DMS53 treated with DMSO at 0.1 percent for 48 hours (cell line): ENCODE data around the gene FRMD4A.
A peak's percentile ranks its signal among the peaks of the same experiment; 100 is the strongest.
"Not testable (repeated sequence)": the region's sequence is repeated elsewhere in the genome, so short reads cannot be mapped to it uniquely, and the experiment has no call there.

ENCODE experiments used
- DNase-seq: peaks from one replicate; lab custom pipeline; 2025; ENCODE audit not compliant: unreplicated experiment; lab: John Stamatoyannopoulos, UW

Gene FRMD4A

DNA sequence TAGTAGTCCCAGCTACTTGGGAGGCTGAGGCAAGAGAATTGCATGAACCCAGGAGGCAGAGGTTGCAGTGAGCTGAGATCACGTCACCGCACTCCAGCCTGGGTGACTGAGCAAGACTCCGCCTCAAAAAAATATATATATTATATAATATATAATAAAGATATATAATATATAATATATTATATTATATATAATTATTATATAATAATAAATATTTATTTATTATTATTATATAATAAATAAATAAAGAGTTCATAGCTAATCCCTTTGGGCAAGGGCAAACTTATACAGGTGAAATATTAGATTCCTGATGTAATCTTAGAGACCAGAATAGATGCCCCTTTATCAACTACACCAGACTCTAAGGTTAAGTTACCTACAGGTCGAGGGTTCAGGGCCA, 558.7 kb downstream of the FRMD4A start:
- DNase-seq, result no peak

DNA sequence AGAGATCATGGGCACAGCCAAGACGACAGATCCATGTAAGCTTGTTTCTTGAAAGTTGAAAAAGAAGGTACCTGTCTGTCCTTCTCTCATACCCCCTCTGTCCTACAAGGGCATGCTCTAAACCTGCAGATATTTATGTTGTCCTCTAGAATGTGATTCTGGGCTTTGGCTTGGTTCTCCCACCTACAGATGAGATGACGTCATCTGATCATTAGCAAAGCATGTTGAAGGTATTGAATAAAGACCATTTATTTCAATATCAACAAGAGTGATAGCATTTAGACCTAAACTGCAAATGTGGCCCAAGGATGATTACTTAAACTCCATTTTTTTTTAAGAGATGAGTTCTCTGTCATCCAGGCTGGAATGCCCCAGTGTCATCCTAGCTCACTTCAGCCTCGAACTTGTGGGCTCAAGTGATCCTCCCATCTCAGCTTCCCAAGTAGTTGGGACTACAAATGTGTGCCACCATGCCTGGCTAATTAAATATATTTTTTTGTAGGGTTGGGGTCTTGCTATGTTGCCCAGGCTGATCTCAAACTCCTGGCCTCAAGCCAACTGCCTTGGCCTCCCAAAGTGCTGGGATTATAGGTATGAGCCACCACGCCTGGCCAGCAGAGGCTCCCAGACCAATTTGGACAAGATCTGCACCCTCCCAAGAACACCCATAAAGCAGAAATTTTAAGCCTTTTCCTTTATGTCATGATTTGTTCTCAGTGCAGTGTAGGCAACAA, 559.8 kb downstream of the FRMD4A start:
- no peak for DNase-seq

DNA sequence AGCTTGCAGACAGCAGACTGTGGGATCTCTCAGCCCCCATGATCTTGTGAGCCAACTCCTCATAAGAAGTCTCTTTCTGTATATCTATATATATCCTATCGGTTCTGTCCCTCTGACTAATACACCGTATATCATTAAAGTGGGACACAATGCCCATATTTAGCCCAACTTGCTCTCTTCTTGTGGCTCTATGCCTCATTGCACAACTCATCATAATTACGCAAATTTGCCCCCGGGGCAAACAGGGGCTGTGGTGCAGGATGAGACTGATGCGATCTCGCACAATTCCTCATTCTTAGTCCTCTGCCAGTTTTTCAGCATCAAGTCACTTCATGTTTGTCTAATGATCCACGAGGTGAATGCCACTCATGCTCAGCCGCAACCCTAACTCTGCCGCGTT, 560.8 kb downstream of the FRMD4A start:
- no peak for DNase-seq

DNA sequence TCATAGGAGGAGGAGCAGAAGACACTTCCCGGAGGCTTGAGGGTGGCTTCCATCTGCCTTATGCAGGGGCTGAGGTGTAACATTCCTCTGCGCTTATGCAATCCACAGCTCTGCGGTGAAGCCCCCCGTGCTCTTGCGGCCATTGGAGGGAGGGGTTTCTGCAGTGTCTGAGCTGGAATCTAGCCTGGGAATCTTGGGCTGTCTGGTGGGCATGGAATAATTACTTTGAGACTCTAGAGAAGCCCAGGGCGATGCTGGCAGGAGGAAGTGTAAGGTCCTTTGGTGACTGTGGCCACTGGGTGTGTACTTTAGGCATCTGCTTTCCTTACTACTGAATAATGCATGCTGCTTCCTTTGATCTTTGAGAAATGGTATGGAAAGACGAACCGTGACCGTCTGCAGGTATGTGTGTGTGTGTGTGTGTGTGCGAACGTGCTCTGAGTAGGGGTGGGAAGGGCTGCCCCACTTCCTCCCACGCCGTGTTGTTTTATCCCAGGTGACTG, 563.0 kb downstream of the FRMD4A start:
- DNase-seq, result no peak

DNA sequence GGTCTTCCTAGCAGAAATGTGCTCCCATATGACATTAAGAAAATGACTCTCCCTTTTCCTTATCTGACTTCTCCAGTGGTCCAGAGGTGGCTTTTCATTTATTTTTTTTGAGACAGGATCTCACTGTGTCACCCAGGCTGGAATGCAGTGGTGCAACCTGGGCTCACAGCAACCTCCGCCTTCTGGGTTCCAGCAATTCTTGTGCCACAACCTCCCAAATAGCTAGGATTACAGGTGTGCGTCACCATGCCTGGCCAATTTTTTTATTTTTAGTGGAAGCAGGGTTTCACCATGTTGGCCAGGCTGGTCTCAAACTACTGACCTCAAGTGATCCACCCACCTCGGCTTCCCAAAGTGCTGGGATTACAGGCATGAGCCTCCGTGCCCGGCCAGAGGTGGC, 563.6 kb downstream of the FRMD4A start:
- not testable (repeated sequence) for DNase-seq

DNA sequence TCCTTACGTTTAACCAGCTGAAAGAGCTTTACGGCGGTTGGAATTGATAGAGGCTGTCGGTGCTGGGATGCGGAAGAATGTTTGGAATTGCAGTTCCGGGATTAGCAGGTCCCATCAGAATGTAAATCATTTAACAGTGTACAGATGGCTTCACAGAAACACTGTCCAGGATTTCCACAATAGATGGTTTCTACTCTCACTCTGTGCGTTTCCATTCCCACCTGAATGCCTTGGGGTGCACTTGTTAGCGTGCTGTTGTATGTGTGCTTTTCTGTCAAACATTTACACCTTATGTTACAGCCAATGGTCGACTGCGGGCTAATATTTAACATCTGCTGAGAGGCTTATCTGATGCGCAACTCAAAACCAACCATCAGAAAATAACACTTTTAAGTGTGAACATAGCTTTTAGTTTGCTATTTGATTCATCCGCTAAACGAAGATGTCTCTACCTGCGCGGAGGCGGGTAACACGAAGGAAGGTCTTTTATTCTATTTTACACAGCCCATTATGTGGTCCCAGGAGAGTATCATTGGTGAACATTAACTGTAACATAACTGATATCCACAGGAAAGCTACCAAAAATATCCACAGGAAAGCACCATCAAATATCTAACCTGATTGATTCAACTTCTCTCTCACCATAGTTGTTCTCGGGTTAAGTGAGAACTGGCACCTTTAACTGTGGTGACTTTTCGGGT, 564.9 kb downstream of the FRMD4A start:
- DNase-seq, result peak; percentile 24

DNA sequence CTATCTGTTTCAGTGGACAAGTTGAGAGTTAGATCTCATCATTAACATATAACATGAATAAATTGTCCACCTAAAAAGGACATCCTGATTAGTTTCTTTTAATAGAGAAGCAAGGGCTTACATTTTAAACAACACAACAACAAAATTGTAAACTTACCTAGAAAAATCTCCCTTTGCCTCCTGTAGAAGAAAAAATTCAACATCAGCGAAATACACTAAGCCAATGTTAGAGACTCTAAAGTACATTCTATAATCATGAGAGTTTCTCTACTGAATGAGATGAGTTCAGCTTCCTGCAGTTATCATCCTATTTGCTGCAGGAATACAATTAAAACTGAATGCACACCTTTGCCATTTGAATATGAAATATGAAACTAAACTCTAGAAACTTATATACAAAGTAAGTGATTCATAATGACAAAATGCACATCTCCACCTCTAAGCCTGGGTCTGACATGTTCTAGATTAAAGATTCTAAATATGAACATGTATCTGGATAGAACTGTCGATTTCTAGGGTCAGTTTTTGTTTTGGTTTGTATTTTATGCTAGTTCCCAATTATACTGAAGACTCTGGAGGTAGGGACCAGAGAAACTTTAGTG, 569.1 kb downstream of the FRMD4A start:
- DNase-seq, result no peak

DNA sequence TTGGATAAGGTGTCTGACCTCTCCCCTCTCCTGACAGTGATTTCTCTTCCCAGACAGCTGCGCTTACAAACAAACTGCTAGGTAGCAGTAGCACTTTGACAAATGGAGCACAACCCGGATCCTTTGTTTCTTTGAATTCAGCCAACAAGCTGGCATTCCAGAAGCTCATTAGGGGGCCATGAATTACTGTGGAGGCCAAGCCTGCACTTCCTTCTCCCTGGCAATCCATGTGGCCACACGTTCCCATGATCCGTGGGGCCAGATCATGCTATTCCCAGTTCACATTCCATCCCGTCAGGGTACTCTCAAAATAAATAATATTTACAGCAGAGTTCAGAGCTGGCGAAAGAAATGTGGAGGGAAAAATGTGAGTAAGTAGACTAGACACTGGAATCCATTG, 571.6 kb downstream of the FRMD4A start:
- DNase-seq, result no peak

DNA sequence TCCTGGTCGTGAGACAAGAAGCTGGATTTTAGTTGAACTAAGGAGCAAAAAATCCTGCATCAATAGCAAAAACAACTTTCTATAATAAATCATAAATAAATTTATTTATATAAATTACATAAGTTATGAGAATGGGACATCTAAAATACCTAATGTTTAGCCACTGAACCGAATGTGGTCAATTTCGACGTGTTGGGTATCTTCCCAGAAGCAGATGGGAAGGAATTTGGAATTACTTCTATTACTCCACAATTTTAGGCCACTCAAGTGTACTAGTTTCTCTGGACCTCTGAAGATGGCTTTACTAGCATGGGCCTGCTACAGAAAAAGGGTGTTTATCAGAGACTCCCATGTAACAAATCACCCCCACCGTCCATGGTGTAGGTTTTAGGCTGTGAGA, 572.0 kb downstream of the FRMD4A start:
- DNase-seq, result no peak

DNA sequence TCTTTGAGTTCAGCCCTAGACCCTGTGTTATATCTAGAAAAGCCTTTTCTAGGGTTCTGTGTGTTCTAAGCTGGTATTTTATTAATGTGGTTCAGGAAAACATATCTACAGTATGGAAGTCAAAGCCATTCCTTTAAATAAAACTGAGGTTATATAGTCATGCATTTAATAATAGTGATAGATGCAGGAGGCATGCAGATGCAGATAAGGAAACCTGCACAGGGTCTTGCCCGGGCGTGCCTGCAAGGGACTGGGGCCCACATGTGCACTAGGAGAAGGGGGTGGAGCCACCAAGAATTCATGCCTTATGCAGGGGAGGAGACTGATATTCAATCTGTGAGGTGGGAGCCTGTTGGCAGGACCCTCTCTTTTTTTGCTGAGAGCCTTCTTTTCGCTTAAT, 572.4 kb downstream of the FRMD4A start:
- no peak for DNase-seq

DNA sequence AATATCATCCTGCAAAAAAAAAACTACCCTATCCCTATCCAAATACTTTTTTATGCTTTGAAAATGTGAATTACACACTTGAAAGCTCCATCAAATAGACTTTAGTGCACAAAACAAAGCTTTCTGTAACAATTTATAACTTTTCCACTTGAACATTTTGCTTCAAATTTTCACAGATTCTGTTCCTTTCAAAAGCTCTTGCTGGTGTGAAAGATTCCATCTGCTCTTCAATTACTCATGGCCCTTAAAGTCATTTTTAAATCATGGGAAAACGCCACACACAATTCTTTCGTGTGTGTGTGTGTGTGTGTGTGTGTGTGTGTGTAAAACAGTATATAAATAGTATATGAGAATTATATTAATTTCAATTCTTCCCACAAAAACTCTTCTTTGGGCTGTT, 576.4 kb downstream of the FRMD4A start:
- DNase-seq, result no peak

DNA sequence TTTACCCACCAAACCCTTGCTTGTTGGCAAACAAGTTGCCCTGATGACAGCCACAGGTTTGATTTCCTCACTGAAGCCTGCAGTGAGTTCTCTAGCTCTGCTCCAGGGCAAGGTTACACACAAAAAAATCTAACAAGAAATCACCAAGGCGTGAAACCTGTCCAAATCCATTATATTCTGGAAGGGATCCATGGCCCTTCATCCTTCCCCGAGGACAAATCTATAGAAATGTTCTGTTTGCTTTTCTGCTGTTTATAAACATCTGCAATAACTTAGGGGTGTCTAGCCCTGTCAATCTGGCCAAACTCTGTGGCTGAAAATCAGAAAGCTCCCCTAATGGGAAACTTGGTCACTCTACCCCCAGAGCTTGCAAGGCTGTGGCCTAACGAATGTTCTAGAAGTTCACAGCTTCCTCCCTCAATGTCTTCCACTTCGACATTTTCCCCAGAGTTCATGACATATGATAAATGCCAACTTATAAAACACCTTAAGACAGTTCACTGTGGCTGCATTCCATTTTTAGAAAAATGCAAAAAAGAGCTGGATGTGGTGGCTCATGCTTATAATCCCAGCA, 579.4 kb downstream of the FRMD4A start:
- DNase-seq, result no peak

DNA sequence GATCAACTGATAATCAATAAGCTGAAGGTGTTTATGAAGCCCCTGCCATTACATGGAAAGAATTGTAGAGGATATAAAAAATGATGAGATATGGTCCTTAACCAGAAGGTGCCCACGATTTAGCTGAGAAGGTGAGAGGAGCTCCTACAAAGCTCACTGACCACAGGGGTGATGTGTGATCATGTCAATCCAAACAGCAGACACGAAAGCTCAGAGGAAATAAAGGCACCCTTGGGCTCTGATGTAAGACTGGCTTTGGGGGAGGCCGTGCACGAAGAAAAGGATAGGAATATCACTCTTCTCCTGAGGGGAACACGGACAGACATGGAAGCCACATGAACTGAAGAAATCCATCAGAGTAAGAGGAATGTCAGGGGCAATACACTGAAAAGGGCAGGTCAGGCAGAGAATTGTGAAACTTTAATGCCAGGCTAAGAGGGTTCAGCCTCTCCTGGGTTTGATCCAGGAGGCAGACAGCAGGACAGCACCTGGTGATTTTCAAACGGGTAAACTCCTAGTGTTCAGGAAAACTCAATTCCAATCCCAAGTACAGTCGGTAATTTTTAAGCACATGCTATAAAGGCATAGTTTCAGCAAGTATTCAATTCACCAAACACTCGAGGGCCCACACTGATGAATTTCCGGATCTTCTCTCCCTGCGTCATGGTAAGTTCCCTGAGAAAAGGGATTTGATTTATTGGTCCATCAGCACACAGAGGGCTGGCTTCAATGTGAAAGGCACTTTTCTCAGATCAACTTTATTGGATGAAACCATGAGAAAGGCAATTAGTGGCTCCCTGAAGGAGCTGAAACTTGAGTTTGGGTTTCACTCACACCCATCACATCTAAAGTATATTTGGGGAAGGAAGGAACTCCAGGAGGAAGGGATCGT, 580.2 kb downstream of the FRMD4A start:
- no peak for DNase-seq

DNA sequence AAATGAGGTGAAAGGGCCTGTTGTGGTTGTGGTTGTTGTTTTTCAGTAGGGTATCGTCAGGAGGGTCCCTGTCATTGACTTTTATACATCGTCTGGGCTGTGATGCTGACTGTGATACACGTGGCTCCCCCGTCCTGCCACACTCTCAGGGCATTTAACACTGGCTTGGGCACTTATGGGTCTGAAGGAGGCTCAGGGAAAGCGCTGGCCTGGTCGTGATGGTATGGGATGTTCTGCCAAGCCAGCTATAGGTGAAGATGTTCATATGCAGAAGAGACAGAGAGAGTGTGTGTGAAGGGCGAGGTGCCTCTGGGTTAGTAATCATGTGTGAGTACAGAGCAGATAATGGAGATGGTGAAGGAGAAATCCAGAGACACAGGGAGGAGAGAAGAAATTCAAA, 585.5 kb downstream of the FRMD4A start:
- DNase-seq, result no peak

DNA sequence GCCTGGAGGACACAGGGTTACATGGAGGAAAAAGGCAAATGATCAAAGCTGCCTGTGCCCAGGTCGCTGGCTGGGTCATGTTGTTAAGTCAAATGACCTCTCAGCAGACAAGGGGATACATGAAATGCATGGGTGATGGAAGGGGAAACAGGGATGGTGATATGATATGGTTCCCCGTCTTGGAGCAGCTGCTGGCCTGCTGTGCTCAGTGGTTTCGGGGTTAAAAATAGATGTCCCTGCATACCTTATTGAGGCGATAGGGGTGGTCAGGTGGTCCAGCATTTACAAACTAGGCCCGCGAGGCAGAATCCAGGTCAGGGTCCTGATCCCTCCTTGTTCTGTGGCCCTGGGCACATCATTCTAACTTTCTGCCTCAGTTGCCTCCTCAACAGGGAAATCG, 586.8 kb downstream of the FRMD4A start:
- no peak for DNase-seq

DNA sequence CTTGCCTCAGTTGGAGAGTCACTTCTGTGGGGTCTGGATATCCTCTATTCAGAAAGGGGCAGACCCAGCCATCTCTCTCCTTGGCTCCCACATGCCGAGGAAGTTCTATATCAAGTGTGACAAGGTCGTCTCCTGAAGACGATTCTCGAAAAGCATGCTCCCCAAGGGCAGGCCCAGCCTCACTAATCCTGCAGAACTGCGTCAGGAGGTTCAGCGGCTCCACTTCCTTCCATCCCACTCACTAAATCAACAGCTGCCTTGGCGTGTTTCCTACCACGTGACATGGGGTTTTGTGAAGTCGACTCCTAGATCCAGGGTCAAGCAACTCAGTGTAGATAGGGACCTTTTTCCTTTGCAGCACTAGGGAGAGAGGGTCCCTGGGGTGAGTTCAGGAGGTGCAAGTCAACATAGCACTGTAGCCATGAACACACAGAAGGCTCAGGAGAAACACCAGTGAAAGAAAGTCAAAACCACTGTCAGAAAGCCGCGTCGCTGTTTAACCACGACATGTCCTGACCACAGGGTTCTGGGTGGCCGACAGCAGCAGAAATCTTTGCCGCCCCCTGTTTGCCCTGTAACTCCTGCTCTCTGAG, 587.5 kb downstream of the FRMD4A start:
- no peak for DNase-seq

DNA sequence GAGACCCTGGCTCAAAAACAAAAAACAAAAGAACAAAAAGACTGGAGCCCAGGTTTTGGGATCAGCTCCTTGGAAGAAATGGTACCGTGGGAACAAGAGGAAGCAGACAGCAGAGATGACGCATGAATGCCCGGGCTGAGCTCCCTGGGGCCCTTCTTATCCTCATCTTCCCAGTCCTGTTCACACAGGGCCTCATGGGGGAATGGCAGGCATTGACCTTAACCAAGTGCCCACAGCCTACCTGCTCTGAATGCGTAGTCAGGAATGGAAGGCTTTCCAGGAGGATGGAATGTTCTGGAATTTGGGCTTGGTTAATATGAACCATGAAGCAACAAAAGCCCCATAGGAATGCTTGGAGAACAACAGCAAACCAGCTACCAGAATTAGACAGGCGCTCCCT, 589.3 kb downstream of the FRMD4A start:
- DNase-seq, result no peak

DNA sequence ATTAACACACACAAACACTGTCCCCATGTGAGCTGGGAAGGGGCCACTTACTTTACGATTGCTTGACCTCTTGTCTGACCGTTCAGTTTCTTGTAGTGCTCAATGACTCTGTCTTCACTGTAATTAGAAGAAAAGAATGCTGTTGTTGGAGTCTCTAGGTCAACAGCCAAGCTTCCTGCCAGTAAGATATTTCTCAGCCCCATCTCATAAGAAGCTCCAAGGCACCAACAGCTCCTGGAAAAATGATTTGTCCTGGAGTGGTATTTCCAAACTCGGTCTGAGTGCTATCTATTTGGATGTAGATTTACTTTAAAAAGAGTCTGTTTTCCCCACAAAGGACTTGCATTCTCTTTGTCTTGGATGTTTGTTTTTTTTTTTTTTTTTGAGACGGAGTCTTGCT, 590.3 kb downstream of the FRMD4A start:
- DNase-seq, result no peak

DNA sequence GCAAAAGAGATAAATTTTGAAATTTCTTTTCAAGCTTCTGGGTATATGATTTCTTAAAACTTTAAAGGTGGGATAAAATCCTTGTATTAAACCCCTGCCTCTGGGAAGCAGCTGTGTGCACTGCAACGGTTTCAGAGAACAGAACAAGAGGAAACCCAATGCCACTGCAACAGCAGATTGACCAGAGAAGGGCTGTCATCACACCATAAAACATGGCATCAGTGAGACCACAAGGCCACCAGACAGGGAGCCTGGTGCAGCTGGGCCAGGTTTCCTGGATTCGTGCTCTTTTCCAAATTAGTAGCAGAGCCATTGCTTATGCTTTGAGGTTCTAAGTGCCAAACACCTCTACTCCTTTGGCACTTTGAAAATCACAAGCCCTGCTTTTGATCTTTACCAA, 591.5 kb downstream of the FRMD4A start:
- no peak for DNase-seq

DNA sequence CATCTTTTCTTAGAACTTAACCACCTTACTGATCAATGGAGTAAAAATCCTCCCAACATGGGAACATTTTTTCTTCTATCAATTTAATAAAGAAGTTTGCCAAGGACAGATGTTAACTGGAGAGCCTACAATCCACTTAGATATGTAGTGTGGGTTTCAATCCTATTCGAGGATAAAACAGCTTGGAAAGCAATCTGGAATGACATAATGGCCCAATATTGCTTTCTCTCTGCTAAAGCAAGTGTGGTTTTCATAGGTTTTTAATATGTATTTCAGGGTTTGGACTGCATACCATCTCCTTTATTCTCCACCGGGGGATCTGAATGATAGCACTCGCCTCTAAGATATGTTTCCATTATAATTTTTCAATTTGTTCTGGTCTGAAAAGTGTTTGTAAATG, 594.2 kb downstream of the FRMD4A start:
- DNase-seq, result no peak

DNA sequence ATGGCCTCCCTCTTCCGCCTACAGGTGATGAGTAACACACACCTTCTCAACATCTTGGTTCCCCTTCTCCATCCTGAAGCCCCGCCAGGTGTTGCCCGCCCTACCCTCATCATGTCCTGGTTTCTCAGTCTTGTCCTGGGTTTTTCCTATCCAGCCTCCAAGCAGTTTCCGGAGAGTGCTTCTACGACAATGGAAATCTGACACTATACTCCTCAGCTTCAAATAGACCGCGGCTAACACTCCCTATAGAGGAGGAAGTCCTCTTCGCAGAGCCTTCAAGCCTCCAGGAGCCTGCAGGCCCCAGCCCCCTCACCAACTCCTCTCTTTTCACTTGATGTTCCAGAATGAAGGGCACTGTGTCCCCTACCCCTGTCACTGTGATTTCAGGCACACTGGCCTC, 596.6 kb downstream of the FRMD4A start:
- DNase-seq, result no peak
